Left hindlimb (tissue), 1 donor: ENCODE measurements around the gene FAM170B.

Experiments used
- DNase-seq: peaks from one replicate; pipeline ENCODE4 v3.0.0-alpha.2; 2018

Gene FAM170B

GRCh38 chr10:49168831-49169500 is 35.1 kb upstream of the FAM170B start:
- DNase-seq = no peak

GRCh38 chr10:49168171-49168540 is 34.3 kb upstream of the FAM170B start:
- DNase-seq = no peak

- DNase-seq = no peak
Measured at GRCh38 chr10:49167425-49168170, 33.8 kb upstream of the FAM170B start.

- DNase-seq = no peak
Measured at GRCh38 chr10:49166484-49167400, 32.9 kb upstream of the FAM170B start.

- DNase-seq = no peak
Measured at GRCh38 chr10:49165821-49166483, 32.1 kb upstream of the FAM170B start.

- no peak for DNase-seq
Measured at GRCh38 chr10:49165259-49165658, 31.4 kb upstream of the FAM170B start.

GRCh38 chr10:49164559-49165188 is 30.9 kb upstream of the FAM170B start:
- DNase-seq = no peak

GRCh38 chr10:49163741-49164140 is 29.9 kb upstream of the FAM170B start:
- no peak for DNase-seq

GRCh38 chr10:49162761-49163310 is 29.0 kb upstream of the FAM170B start:
- no peak for DNase-seq

GRCh38 chr10:49162063-49162462 is 28.2 kb upstream of the FAM170B start:
- no peak for DNase-seq

GRCh38 chr10:49161411-49161997 is 27.7 kb upstream of the FAM170B start:
- no peak for DNase-seq

- DNase-seq = no peak
Measured at GRCh38 chr10:49160814-49161213, 27.0 kb upstream of the FAM170B start.

- no peak for DNase-seq
Measured at GRCh38 chr10:49160110-49160509, 26.3 kb upstream of the FAM170B start.

GRCh38 chr10:49158915-49159314 is 25.1 kb upstream of the FAM170B start:
- no peak for DNase-seq

GRCh38 chr10:49158404-49158803 is 24.6 kb upstream of the FAM170B start:
- DNase-seq = no peak

GRCh38 chr10:49157229-49157628 is 23.4 kb upstream of the FAM170B start:
- no peak for DNase-seq

GRCh38 chr10:49154641-49155040 is 20.8 kb upstream of the FAM170B start:
- no peak for DNase-seq

GRCh38 chr10:49153971-49154370 is 20.1 kb upstream of the FAM170B start:
- DNase-seq = no peak

GRCh38 chr10:49153115-49153514 is 19.3 kb upstream of the FAM170B start:
- DNase-seq = no peak

- DNase-seq = no peak
Measured at GRCh38 chr10:49152663-49153062, 18.8 kb upstream of the FAM170B start.

GRCh38 chr10:49152037-49152436 is 18.2 kb upstream of the FAM170B start:
- no peak for DNase-seq

- no peak for DNase-seq
Measured at GRCh38 chr10:49151481-49151880, 17.7 kb upstream of the FAM170B start.
